NCI-H2029 treated with DMSO at 0.1 percent for 48 hours (cell line): ENCODE data around the gene AMT.

Source experiments
- DNase-seq: peaks from one replicate; lab custom pipeline; 2025; lab: John Stamatoyannopoulos, UW

AMT gene

DNA sequence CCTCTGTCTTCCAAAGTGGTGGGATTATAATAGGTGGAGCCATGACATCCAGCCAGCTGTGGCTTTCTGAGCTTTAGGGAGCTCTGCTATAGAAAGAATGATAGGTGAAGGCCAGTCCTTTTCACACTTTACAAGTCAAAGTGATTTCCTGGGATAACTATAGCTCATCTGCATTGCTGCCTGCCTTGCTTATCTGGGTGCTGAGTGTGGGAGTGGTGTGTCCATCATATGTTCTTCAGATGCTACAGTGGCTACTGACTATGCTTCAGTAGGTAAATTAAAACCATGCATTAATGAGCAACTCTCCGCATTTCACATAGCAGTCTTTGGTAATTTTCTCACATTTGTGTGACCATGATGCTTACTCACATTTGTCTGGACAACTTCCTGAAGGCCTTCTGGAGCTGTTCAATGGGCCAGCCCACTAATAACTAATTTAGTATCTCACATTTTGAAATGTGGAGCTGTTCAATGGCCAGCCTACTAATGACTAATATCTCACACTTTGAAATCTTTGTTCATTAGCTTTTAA is 33.9 kb downstream of the AMT start:
- DNase-seq: no peak

DNA sequence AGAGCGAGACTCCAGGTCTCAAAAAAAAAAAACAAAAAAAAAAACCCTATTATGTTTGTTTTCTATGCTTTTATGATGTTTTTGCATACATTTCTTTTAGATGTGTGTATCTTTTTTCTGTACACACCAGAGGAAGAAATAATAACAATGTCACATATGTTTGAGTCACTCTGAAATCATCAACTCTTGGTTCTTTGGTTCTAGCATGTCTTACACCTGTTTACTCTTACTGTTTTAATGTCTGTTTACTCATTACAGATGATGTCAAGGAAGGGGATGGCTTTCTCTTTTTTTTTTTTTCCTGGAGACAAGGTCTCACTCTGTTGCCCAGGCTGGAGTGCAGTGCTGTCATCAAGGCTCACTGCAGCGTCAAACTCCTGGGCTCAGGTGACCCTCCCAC is 34.6 kb downstream of the AMT start:
- no peak for DNase-seq

DNA sequence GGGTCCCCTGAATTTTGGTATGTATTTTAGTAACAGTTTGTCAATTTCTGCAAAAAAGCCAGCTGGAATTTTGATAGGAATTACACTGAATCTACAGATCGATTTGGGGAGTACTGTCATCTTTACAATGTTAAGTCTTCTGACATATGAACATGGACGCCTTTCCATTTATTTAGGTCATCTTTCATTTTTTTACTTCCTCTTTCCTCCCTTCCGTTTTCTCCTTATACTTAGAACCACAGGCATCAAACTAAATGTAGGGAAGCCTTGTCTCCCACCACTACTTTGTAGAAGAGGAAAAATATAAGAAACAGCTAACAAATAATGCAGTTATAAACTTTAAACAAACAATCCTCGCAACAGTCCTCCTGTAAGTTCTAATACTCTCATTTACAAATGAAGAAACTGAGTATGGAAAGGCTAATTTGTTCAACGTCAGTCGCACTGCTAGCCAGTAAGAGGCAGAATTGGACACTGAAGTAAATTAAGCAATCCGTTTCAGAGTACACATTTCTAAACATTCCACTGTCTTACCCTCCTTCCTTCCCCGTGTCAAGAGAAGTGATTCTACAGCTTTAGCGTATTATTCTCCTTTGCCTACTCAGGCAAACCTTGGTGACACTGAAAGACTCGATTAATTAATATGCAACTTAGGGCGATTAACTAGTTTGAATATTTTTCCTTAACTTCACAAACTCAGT is 36.1 kb downstream of the AMT start:
- no peak for DNase-seq

DNA sequence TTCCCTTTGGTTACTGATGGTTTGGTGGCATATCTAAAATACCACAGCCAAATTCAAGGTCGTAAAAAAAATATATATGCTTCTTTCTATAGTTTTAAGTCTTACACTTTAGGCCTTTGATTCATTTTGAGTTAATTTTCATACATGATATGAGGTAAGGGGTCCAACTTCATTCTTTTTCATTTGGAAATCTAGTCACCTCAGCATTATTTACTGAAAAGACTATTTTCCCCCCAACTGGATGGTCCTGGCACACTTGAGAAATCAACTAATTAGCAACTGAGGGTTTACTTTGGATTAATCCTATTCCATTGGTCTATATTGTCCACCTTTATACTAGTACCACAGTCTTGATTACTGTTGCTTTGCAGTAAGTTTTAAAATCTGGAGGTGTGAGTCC is 36.7 kb downstream of the AMT start:
- DNase-seq: no peak

DNA sequence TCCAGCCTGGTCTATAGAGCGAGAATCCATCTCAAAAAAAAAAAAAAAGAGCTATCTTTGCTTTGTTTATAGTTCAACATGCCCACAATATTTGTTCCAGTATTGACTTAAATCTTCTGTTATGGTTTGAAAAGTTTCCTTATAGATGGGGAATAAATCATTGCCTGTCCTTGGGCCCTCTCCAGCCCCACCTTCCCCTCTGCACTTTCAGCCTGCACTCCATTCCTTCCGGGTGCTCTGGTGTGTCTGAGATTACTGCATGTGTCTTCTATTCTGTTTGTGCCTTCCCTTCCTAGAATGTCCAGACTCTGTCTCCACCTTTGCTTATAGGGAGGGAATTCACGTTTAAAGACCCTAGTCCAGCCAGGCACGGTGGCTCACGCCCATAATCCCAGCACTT is 38.9 kb downstream of the AMT start:
- no peak for DNase-seq

DNA sequence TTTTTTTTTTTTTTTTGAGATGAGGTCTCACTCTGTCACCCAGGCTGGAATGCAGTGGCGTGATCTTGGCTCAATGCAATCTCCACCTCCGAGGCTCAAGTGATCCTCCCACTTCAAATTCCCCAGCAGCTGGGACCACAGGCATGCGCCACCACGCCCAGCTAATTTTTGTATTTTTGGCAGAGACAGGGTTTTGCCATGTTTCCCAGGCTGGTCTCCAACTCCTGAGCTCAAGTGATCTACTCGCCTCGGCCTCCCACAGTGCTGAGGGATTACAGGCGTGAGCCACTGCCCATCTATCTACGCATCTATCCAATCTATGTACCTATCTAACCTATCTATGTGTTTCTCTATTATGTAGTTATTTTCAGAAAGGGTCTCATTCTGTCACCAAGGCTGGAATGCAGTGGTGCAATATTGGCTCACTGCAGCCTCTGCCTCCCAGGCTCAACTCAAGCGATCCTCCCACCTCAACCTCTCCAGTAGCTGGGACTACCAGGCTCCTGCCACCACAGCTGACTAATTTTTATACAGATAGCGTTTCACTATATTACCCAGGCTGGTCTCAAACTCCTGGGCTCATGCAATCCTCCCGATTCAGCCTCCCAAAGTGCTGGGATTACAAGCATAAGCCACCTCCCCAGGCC is 43.9 kb downstream of the AMT start:
- no peak for DNase-seq

DNA sequence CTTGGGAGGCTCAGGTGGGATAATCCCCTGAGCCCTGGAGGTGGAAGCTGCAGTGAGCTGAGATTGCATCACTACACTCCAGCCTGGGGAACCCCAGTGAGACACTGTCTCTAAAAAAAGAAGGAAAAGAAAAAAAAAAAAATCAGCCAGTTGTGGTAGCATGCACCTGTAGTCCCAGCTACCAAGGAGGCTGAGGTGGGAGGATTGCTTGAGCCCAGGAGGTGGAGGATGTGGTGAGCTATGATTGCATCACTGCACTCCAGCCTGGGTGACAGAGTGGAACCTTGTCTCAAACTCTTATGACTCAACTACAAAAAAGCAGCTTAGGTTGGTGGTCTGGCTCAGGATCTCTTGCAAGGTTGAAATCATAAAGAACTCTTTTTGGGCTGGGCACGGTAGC is 44.8 kb downstream of the AMT start:
- no peak for DNase-seq

DNA sequence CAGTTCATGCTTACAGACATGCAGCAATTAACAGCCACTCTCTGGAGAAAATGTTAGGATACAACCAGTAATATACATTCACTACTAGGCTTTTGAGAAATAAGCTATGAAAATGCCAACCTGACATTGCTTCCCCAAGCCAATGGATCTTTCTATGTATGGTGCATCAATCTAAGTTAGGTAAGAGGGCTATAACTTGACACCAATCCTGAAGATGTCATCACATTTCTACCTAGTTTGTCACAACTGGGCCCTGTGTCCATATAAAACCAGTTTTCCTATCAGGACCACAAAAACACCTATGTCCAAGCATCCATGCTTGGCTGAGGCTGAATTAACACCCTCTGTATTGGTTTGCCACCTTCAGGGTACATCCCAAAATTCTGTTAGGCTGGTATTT is 50.3 kb downstream of the AMT start:
- no peak for DNase-seq

DNA sequence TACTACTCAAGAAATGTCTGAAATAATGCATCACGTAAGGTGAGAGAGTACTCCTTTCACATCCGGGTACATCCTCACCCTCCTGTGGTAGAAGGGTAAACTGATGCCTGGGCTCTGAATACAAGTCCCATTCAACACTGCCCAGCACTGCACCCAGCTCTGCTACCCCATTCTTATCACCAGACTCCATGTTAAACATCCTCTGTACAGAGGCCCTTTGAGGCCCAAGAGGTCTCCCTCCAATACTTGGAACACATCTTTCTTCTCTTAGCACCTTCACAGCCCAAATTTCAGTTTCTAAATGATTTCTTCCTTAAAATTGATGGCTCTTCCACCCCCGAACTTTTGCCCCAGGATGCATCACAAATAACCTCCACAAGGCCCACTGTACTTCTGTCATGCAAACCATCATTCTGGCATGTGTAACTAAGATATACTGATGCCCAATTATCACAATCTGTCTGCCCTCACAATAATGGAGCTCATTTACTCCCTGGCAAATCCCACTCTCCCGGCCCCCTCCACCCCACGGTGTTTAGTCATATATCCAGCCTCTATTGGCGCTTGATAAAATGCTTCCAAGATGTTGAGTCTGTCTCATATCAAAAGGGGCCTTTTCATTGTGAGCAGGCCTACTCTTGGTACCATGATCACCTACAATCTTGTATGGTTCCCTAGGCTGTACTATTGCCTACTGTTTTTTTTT is 51.5 kb downstream of the AMT start:
- DNase-seq: no peak
